GM18907 (cell line): ENCODE data around the gene BRF1.
"Not testable (repeated sequence)": the region's sequence is repeated elsewhere in the genome, so short reads cannot be mapped to it uniquely, and the experiment has no call there.

ENCODE experiments used
- ATAC-seq: cut with Tn5 transposase; IDR thresholded peaks from one replicate; pipeline ENCODE4 v1.9.1; 2021; ENCODE audit warnings: mild to moderate bottlenecking, moderate library complexity; ENCODE audit not compliant: unreplicated experiment

The BRF1 gene

DNA sequence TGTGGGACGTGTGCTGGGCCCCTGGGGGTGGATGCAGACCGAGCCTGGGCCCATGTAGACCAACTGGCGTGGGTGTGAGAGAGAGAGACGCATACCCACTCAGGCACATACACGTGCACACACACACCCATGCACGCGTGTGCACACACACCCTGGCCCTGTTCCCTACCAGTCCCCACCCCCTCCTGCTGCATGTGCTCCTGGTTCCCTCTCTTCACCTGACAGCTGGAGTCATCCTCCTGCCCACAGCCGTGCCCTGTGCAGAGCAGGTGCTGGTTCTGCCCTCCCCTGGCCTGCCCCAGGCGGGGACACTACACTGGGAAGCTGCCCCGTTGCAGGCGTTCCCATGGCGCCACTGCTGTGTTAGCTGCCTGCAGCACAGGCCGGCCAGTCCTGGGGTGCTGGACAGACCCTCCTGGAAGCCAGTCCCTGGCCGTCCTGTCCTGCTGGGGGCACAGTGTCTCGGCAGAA, 32.3 kb upstream of the BRF1 start:
- ATAC-seq = no peak

DNA sequence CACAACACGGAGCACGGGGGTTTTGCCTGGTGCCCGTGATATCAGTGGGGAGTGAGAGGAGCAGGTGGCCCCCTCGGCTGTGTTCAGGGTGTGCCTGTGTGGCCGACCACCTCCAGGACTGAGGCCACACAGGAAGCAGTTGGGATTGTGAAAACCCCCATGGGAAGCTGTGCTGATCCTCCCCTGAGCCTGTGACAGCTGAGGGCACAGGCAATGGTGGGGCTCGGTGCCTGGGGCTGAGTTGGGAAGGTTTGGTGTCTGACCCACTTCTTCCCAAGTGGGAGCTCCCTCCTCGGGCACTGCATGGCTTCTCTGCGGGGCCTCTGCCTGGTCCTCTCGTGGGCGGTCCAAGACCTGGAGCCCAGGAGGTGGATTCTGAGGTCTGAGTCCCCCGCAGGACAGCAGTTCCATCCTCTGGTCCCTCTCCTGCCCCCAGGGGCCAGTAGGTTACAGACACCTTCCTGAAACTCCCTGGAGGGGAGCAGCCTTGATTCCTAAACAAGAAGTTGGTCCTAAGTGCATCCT, 31.6 kb upstream of the BRF1 start:
- no peak for ATAC-seq

DNA sequence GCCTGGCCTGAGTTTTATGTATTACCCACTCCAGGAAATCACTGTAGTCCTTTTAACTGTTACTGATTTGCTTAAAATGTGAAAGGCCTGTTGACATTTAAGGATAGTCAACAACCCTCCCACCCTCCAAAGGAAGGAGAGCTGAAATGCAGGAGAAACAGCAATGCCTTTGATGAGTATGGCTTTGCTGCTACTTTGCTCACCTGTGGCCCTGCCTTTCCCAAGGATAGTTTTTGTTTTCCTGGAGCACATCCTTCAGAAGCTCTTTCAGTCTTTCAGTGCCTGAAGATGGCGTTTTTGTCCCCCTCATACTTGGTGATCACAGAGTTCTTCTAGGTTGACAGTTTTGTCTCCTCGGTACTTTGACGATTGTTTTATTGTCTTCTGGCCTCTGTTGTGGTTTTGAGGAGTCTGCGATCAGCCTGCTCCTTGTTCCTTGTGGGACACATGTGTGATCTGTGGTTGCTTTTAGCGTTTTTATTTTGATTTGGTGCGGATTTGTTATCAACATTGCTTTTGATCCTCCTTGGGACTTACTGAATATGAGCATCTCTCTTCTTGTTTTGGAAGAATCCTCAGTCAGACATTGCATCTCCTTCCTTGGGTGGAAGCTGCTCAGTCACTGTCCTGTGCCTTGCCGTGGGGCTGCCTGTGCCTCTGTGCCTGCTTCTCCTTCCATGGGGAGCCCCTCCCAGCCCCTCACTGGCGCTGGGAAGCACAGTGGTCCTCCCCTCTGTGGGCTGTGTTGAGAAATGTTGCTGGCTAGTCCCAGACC, 31.0 kb upstream of the BRF1 start:
- ATAC-seq = no peak

DNA sequence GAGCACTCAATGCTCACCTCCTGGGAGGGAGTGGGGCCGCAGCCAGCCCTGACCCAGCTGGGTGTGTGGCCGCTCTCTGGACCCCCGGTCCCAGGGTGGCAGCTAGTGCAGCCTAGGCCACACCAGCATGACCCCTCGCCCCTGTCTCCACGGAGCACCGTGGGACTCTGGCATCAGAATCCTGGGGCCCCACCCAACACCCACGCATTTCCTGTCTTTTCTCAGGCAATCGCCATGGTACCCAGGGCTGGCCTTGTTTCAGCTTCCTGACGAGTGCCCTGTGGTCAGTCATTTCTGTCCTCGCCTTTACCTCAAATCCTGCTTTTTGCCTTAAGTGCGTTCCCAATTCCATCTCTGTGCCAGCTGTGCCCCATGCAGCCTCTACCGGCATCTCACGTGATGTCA, 29.7 kb upstream of the BRF1 start:
- no peak for ATAC-seq

DNA sequence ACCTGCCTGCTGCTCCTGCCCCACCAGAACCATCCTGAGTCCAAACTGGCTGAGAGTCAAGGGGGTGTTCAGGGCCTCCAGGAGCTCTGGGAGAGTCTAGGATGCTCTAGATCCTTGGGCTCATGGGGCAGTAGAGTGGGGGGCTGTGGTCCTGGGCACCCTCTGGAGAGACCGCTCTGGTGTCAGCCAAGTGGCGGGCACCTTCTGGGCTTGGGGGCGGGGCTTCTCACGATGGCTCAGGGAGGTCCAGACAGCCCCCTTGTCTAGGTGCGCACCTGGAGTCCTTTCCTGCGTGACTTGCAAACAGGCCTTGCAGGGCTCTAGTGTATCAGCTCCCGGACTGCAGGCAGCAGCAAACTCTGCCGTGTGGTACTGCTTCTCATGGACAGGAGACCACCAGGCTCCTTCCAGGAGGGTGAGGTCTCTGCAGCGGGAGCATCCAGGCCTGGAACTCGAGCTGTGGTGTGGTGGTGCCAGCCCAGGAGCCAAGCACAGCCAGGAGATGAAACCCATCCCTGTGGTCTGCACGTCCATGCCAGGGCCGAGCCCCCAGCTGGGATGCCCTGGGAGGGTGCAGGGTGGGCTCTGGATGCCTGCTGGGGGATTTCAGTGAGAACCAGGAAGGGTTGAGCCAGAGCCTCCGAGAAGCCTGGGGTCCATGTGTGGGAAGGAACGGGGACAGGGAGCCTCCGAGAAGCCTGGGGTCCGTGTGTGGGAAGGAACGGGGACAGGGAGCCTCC, 28.8 kb upstream of the BRF1 start:
- ATAC-seq = no peak

DNA sequence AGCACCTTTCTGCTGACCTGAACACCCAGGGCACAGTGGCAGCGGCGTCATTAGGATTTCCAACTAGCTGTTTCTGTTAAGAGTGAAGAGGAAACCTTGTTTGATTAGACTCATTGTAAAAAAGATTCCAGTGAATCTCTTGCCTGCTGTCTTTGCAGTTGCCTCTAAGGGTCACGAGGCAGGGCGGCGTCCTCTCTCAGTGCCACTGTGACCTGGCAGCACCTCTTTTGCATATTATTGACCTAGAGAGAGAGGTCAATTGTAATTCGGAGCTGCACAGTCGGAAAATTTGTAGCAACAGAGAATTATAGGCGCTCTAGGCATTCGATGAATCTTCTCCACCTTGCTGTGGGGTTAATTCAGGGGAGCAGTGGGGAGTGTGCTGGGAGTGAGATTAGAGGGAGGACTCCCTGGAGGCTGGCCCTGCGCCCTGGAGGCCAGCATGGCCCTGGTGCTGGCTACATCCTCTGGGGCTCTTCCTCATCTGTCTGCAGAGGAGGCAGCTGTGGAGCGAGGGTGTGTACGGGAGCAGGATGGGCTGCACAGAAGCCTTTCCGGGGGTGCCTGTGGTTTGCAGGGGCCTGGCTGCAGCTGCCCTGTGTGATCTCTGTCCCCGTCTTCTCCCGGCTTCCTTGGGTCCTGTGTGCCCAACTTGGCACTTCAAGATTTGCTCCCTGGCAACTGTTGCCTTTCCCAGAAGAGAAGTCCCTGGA, 28.0 kb upstream of the BRF1 start:
- ATAC-seq = no peak

DNA sequence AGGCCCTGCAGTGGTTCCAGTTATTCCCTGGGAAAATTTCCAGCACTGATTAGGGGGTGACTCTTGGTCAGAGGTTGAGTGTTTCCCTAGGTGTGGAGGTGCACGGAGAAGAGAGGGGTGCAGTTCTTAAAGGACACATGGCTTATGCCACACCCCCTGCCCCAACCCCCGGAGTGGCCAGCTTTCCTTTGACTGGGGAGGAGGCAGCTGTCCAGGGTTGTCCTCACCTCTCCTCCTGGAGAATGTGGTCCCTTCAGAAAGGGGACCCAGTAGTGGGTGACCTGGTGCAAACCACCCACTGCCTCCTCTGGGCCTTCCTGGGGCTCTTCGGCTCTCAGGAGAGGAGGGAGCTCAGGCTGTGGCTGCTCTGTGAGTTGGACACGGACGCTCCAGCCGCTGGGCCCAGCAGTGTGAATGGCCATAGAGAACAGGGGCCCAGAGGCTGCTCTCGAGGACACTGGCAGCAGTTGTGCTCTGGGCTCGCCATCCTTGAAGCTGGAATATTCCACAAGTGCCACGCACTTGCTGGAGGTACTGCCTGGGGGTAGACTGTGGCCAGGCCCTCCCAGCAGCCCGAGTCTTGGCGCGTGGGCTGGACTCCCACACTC, 27.4 kb upstream of the BRF1 start:
- ATAC-seq = no peak

DNA sequence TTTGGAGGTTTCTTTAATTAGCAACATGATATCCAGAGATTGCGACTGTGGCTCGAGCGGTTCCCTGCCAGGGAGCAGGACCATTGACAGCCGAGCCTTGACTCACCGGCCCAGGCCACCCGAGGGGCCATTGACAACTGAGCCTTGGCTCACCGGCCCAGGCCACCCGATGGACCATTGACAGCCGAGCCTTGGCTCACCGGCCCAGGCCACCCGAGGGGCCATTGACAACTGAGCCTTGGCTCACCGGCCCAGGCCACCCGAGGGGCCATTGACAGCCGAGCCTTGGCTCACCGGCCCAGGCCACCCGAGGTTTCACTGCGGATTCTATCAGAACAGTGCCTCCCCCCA, 26.9 kb upstream of the BRF1 start:
- not testable (repeated sequence) for ATAC-seq

DNA sequence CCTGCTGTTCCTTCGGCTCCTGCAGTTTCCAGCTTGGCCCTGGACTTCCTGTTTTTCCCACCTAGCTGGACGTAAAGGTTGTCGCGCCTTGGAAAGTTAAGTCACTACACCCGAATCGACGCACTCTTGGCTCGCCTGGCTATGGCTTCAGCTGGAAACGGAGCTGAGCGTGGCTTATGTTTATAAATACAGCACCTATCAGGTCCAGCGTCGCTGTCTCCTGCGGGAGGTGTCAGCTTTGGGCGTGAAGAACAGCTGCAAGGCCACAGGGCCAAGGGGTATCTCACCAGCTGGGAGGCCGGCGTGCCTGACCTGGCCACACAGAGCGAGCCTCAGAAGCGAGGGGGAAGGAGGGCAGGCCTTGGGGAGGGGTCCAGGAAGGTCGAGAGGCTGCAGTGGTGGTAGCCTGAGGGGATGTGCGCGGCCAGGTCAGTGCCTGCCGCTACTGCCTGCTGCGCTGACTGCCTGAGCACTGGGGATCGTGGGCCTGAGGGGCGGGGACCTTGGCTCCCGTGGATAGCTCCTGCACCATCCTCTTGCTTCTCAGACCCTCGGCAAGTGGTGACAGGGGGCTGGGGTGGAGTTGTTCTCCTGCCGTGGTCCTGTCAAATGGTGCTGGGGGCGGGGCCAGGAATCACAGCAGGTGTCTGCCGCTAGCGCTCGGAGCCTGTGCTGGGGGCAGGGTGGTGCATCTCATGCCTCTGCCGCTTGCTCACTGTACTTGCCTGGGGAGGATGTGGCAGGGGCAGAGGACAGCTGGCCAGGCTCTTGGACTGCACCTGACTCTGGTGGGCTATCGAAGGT, 26.3 kb upstream of the BRF1 start:
- no peak for ATAC-seq

DNA sequence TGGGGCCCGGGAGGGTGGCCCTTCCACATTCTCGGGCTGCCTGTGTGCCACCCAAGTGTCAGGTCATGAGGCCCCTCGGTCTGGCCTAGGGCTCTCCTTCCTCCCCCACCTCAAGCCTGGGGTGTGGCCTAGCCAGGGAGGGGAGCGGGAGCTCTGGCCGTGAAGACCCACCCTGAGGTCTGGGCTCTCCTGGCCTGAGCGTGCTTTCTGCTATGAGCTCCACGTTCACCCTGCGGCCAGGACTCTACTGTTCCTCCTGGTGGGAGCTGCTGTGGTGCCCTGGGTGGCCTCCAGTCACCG, 25.7 kb upstream of the BRF1 start:
- no peak for ATAC-seq

DNA sequence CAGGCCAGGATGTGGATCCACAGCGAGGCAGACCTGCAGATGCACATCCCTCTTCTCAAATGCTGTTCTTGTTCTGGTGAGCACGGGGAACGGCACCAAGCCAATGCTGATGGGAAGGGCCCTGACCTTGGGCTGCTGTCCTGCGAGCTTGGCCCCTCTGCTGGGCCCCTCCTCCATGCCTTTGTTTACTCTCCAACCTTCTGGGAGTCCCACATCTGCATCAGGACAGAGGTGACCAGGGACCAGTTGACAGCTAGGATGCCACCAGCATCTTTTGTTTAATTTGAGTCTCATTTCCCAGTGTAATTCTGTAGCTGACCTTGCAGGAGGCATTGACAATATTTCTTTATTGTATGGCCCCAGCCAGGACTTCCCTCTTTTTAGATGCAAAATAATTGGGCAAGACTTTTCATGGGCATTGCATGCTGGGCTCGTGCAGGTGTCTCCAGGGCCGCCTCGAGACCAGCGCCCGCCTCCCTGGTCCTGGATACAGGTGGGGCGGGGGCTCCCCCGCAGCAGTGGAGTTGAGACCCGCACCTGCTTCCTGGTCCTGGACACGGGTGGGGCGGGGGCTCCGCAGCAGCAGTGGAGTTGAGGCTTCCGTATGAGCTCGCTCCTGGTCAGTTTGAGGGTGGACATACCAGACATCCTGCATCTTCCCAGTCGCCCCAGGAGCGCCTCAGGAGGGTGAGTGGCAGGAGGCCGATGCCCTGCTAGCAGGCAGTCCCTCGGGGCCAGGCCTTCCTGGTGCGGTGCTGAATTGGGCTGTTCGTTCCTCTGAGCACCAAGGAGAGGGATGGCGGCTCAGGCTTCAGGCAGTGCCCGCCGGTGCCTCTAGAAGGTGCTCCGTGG, 25.1 kb upstream of the BRF1 start:
- no peak for ATAC-seq

DNA sequence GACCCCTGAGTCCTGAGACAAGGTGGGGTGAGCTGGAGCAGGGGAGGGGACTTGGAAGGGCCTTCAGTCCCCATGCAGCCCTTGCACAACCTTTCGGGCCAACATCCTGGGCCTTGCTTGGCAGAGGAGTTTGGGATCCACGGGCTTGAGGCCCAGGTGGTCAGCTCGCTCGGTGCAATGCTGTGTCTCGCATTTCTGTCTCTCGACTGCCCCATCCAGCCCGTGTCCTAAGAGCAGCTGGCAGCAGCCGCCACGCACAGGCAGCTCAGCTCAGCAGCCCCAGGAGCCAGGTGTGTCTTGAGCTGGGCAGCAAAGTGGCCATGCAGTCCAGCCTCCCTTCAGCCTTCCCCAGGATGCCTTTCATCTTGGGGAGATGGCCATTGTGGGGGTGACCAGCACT, 24.5 kb upstream of the BRF1 start:
- no peak for ATAC-seq

DNA sequence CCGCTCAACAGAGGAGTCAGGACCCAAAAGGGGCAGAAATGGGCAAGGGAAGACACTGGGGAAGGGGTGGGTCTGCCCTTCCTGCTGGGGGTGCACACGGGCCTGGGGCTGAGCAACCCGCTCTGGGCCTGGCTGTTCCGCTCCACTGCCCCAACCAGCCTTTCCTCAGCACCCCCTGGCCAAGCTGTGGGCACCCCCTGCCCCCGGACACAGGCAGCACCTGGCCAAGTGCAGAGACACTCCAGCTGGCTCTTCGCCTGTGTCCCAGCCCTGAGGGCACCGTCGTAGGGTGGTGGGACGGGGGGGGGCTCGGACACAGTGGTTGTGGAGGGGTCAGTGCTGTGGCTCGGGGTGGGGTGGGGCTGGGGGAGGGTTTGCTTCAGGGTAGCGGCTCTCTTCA, 24.1 kb upstream of the BRF1 start:
- ATAC-seq = no peak

DNA sequence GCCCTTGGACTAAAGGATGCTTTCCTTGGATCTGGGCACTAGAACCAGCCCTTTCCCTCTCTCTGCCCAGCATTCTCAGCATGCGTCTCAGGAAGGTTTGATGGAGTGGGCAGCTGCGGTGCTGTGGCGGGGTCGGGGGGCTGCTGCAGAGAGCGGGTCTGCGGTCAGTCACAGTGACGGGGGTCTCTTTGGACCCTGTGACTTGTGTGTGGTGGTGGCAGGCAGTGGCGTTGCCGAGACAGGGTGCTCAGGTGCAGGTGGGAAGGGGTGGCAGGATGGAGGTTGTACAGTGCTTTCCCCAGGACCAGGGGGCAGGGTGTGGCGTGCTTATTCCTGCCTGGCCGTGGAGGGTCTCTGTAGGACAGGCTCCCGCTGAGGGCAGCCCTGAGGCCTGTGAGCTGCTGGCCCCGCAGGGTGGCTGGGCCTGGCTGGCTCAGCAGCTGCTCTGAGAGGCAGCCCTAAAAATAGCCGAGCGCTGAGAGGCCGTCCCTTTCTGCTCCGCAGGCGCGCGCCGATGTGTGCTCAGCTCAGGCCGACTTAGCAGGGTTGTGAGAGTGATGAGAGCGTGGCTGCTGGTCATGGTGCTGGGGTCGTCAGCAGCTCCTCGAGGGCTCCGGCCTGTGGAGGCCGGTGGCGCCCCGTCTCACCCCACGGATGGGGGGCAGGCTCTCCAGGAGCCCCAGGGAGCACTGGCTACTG, 23.4 kb upstream of the BRF1 start:
- no peak for ATAC-seq

DNA sequence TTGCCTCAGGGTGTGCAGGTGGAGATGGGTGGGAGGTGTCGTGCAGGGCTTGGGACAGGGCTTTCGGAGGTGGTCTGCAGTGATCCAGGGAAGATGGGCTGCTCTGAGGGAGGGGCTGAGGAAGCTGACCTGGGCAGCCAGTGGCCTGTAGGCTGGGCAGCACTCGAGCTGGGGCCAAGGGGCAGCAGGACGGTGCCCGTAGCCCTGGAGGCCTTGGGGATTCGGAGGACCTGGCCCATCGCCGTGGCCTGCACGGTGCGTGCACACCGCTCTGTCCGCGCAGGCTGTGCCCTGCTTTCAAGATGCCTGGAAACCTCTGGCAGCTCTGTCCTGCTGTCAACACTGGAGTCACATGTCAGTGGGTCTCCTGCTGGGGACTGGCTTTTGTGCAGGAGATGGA, 22.9 kb upstream of the BRF1 start:
- ATAC-seq = no peak

DNA sequence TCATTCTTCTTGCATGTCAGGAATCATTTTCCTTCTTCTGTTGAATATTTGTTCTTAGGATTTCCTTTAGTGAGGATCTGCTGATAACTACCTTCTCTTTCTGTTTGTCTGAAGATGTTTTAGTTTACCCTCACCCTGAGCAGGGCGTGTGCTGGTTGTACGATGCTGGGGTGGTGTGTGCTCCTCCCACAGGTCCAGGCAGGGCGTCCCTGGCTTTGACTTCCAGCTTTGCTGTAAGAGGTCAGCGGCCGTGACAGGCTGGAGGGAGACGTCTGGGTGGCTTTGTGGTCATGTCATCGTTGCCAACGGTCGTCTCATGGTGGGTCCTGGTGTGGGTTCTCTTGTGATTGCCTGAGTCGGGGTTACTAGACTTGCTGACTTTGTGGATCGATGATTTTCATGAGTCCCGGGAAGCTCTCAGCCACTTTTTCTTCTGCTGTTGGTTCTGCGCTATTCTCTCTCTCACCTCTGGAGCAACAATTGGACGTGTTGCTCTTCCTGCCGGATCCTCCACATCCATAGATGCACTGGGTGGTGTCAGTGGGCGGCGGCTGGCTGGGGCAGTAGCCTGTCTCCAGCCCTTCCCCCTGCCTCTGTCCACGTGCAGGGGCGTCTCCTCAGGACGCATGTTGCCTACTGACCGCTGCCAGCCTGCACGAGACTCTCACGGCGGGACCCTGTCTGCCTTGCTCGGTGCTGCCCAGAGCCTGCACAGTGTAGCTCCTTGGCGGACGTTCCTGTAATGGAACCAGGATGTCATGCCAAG, 22.2 kb upstream of the BRF1 start:
- ATAC-seq = no peak

DNA sequence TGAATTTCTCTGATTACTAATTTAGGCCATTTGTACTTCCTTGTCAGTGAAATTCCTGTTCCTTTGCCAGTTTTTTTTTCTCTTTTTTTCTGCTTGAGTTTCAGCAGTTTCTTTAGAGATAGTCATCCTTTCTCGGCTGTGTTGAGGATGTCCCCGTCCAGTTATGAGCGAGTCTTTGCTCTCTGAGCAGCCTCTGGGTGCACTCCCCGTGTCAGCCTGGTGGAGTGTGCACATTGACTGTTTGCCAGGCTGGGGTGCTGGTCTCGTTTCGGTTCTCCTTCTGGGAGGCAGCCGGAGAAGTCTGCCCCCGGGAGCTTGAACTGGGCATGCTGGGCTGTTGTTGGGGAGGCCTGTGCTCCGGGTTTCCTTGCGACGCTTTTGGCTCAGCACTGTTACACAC, 16.7 kb upstream of the BRF1 start:
- ATAC-seq = no peak

DNA sequence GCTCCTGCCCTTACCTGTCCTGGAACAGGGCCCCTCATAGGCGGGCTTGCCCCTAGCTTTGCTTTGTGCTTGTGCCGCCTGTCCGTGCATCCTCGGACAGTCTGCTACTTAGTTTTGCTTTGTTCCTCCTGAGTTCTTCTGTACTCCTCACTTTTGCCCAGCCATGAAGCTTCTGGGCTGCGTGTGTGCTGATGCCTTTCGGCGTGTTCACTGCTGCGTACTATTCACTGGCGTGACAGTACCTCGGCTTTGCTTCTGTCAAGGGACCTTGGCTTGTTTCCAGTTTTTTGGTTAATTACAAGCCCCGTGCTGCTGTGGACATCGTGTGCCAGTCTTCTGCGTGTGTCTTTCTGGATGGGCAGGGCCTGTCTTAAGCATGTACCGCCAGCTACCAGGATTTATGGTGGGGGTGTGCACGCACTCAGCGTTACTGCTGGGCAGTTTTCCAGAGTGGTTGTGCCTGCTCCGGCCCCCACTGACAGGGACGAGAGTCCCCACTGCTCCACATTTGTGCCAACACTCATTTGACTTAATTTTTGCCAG, 16.2 kb upstream of the BRF1 start:
- no peak for ATAC-seq
